ENCODE results near the gene FUOM. TPM values are rescaled to one million over a fixed set of nuclear protein-coding genes. Genes with fewer than 3 reads are reported as not detected.
"Not testable (repeated sequence)": the region's sequence is repeated elsewhere in the genome, so short reads cannot be mapped to it uniquely, and the experiment has no call there.

FUOM gene
- total RNA-seq, 2 donors from 2014 or later = 9.8 to 32.6 TPM

- Histone ChIP-seq H3K27me3 (no peaks in the 10 kb centered on the region), H3K4me1 (peaks cover 0 to 19% of the 10 kb centered on the region in 2 donors), H3K27ac (no peak overlapping the region), H3K36me3 (peaks cover 5% of the 10 kb centered on the region), H3K4me3 (no peak overlapping the region), H3K9me3 (no peaks in the 10 kb centered on the region)
- no peak for TF ChIP-seq CTCF (IDR thresholded peaks at IDR 0.05)
- DNase-seq (ENCODE audit: low spot score) = no peak
Measured at GRCh38 chr10:133391249-133391635, 33.4 kb upstream of the FUOM start.

- H3K27me3 ChIP-seq = no peaks in the 10 kb centered on the region
- DNase-seq (ENCODE audit: low spot score) = no peak
- H3K36me3 ChIP-seq = peaks cover under 1% of the 10 kb centered on the region
- no peak overlapping the region for H3K4me3 ChIP-seq
- H3K4me1 ChIP-seq = peaks cover 0 to 15% of the 10 kb centered on the region in 2 donors
- no peak for TF ChIP-seq CTCF (IDR thresholded peaks at IDR 0.05)
- H3K27ac ChIP-seq = no peak overlapping the region
- H3K9me3 ChIP-seq = no peaks in the 10 kb centered on the region
Measured at GRCh38 chr10:133390597-133391248, 32.9 kb upstream of the FUOM start.

- Histone ChIP-seq H3K4me1 (peaks cover 0 to 6% of the 10 kb centered on the region in 2 donors), H3K27me3 (no peaks in the 10 kb centered on the region), H3K4me3 (no peak overlapping the region), H3K9me3 (no peaks in the 10 kb centered on the region), H3K27ac (peak overlapping the region in 1 of 2 donors; percentile 36), H3K36me3 (no peaks in the 10 kb centered on the region)
- TF ChIP-seq CTCF (IDR thresholded peaks at IDR 0.05) = no peak
- no peak for DNase-seq (ENCODE audit: low spot score)
Measured at GRCh38 chr10:133388973-133389818, 31.4 kb upstream of the FUOM start.

GRCh38 chr10:133388236-133388972 lies 30.6 kb upstream of the FUOM start:
- no peak overlapping the region for H3K4me3 ChIP-seq
- H3K9me3 ChIP-seq = no peaks in the 10 kb centered on the region
- H3K27ac ChIP-seq = no peak overlapping the region
- peaks cover 0 to 2% of the 10 kb centered on the region in 2 donors for H3K4me1 ChIP-seq
- DNase-seq (ENCODE audit: low spot score) = no peak
- H3K27me3 ChIP-seq = no peaks in the 10 kb centered on the region
- no peak for TF ChIP-seq CTCF (IDR thresholded peaks at IDR 0.05)
- no peaks in the 10 kb centered on the region for H3K36me3 ChIP-seq

GRCh38 chr10:133386951-133387350 lies 29.1 kb upstream of the FUOM start:
- H3K4me1 ChIP-seq; H3K4me3 ChIP-seq; H3K27ac ChIP-seq; H3K9me3 ChIP-seq; DNase-seq (ENCODE audit: low spot score); H3K36me3 ChIP-seq; H3K27me3 ChIP-seq: not testable (repeated sequence)

- Histone ChIP-seq H3K4me1 (peaks cover 0 to under 1% of the 10 kb centered on the region in 2 donors), H3K36me3 (no peaks in the 10 kb centered on the region), H3K27ac (no peak overlapping the region), H3K9me3 (no peaks in the 10 kb centered on the region), H3K4me3 (no peak overlapping the region), H3K27me3 (no peaks in the 10 kb centered on the region)
- TF ChIP-seq CTCF (IDR thresholded peaks at IDR 0.05) = no peak
- DNase-seq (ENCODE audit: low spot score) = no peak
Measured at GRCh38 chr10:133385214-133385613, 27.4 kb upstream of the FUOM start.

Measured in right atrium auricular region (tissue), 2 donors.